ENCODE results near the gene NOX5.
A peak's percentile ranks its signal among the peaks of the same experiment; 100 is the strongest.

Gene NOX5

GRCh38 chr15:69086427-69087204, 72.1 kb downstream of the NOX5 start:
- H3K27ac ChIP-seq (ENCODE audit: low read length, poor library complexity, severe bottlenecking): no peak overlapping the region
- no peak overlapping the region for H2BK5ac ChIP-seq (ENCODE audit: low read depth, low read length, poor library complexity, severe bottlenecking)
- no peak overlapping the region for H3K23ac ChIP-seq (ENCODE audit: low read length in 2 of 2)
- H2AFZ ChIP-seq (ENCODE audit: low read depth, low read length): no peak overlapping the region
- no peak overlapping the region for H3K9ac ChIP-seq (ENCODE audit: low read length)
- no peak for DNase-seq
- H3K4ac ChIP-seq (ENCODE audit: low read depth in 1 of 2, low read length in 2 of 2): no peak overlapping the region
- H3K18ac ChIP-seq (ENCODE audit: low read depth in 1 of 2, low read length in 2 of 2): no peak overlapping the region
- peaks cover 16 to 48% of the 10 kb centered on the region in 2 experiments for H3K27me3 ChIP-seq (ENCODE audit: control insufficient read depth in 1 of 2, insufficient read depth in 1 of 2, low read length in 2 of 2)
- H2AK5ac ChIP-seq (ENCODE audit: low read length, severe bottlenecking): no peak overlapping the region
- 49% methylated on average over 13 of the region's 14 CpGs for WGBS
- H2BK15ac ChIP-seq (ENCODE audit: low read depth, poor library complexity, severe bottlenecking): no peak overlapping the region
- H2BK120ac ChIP-seq (ENCODE audit: low read depth, low read length): no peak overlapping the region
- no peaks in the 10 kb centered on the region for H3K9me3 ChIP-seq (ENCODE audit: control insufficient read depth, low read length)
- no peak overlapping the region for H4K91ac ChIP-seq (ENCODE audit: low read length)
- no peak overlapping the region for H4K8ac ChIP-seq (ENCODE audit: low read length)
- no peaks in the 10 kb centered on the region for H3K36me3 ChIP-seq (ENCODE audit: control insufficient read depth in 1 of 2, insufficient read depth in 2 of 2, low read depth in 1 of 2, low read length in 2 of 2)
- H3K4me2 ChIP-seq (ENCODE audit: low read length, poor library complexity, severe bottlenecking): no peak overlapping the region
- no peak overlapping the region for H3K14ac ChIP-seq (ENCODE audit: low read length in 2 of 2)
- no peak overlapping the region for H2BK12ac ChIP-seq (ENCODE audit: low read length in 2 of 2)
- H3K4me1 ChIP-seq (ENCODE audit: control insufficient read depth, insufficient read depth, low read depth, low read length): peaks cover 9% of the 10 kb centered on the region
- no peak overlapping the region for H3K4me3 ChIP-seq (ENCODE audit: insufficient read depth in 1 of 2, low read depth in 1 of 2, low read length in 2 of 2)
- H3K79me1 ChIP-seq (replicated peaks; ENCODE audit: low read length, poor library complexity, severe bottlenecking): no peaks in the 10 kb centered on the region

- no peak overlapping the region for H3K14ac ChIP-seq (ENCODE audit: low read length in 2 of 2)
- H3K4me3 ChIP-seq (ENCODE audit: insufficient read depth in 1 of 2, low read depth in 1 of 2, low read length in 2 of 2): no peak overlapping the region
- no peak overlapping the region for H4K91ac ChIP-seq (ENCODE audit: low read length)
- H3K4me1 ChIP-seq (ENCODE audit: control insufficient read depth, insufficient read depth, low read depth, low read length): peaks cover 9% of the 10 kb centered on the region
- no peak overlapping the region for H3K4me2 ChIP-seq (ENCODE audit: low read length, poor library complexity, severe bottlenecking)
- no peak overlapping the region for H2BK12ac ChIP-seq (ENCODE audit: low read length in 2 of 2)
- no peak overlapping the region for H4K8ac ChIP-seq (ENCODE audit: low read length)
- H3K27ac ChIP-seq (ENCODE audit: low read length, poor library complexity, severe bottlenecking): no peak overlapping the region
- no peak overlapping the region for H2AK5ac ChIP-seq (ENCODE audit: low read length, severe bottlenecking)
- no peak overlapping the region for H2AFZ ChIP-seq (ENCODE audit: low read depth, low read length)
- no peak overlapping the region for H3K9ac ChIP-seq (ENCODE audit: low read length)
- H2BK120ac ChIP-seq (ENCODE audit: low read depth, low read length): no peak overlapping the region
- DNase-seq: no peak
- H3K18ac ChIP-seq (ENCODE audit: low read depth in 1 of 2, low read length in 2 of 2): no peak overlapping the region
- H3K23ac ChIP-seq (ENCODE audit: low read length in 2 of 2): no peak overlapping the region
- peaks cover 16 to 48% of the 10 kb centered on the region in 2 experiments for H3K27me3 ChIP-seq (ENCODE audit: control insufficient read depth in 1 of 2, insufficient read depth in 1 of 2, low read length in 2 of 2)
- H3K79me1 ChIP-seq (replicated peaks; ENCODE audit: low read length, poor library complexity, severe bottlenecking): no peaks in the 10 kb centered on the region
- H3K4ac ChIP-seq (ENCODE audit: low read depth in 1 of 2, low read length in 2 of 2): no peak overlapping the region
- WGBS: 77% methylated on average over 5 of the region's 5 CpGs
- H3K9me3 ChIP-seq (ENCODE audit: control insufficient read depth, low read length): no peaks in the 10 kb centered on the region
- H2BK15ac ChIP-seq (ENCODE audit: low read depth, poor library complexity, severe bottlenecking): no peak overlapping the region
- H3K36me3 ChIP-seq (ENCODE audit: control insufficient read depth in 1 of 2, insufficient read depth in 2 of 2, low read depth in 1 of 2, low read length in 2 of 2): no peaks in the 10 kb centered on the region
- H2BK5ac ChIP-seq (ENCODE audit: low read depth, low read length, poor library complexity, severe bottlenecking): no peak overlapping the region
Observed at GRCh38 chr15:69087366-69087976, 73.0 kb downstream of the NOX5 start.

- Histone ChIP-seq H3K18ac (ENCODE audit: low read depth in 1 of 2, low read length in 2 of 2) (no peak overlapping the region), H2BK12ac (ENCODE audit: low read length in 2 of 2) (no peak overlapping the region), H3K4me2 (ENCODE audit: low read length, poor library complexity, severe bottlenecking) (no peak overlapping the region), H3K9ac (ENCODE audit: low read length) (no peak overlapping the region), H3K79me1 (replicated peaks; ENCODE audit: low read length, poor library complexity, severe bottlenecking) (no peaks in the 10 kb centered on the region), H3K14ac (ENCODE audit: low read length in 2 of 2) (no peak overlapping the region), H2BK5ac (ENCODE audit: low read depth, low read length, poor library complexity, severe bottlenecking) (no peak overlapping the region), H4K91ac (ENCODE audit: low read length) (no peak overlapping the region), H3K27ac (ENCODE audit: low read length, poor library complexity, severe bottlenecking) (no peak overlapping the region), H2AK5ac (ENCODE audit: low read length, severe bottlenecking) (no peak overlapping the region), H3K23ac (ENCODE audit: low read length in 2 of 2) (peak overlapping the region in 1 of 2 experiments; percentile 81), H4K8ac (ENCODE audit: low read length) (peak overlapping the region; percentile 7), H3K4ac (ENCODE audit: low read depth in 1 of 2, low read length in 2 of 2) (no peak overlapping the region), H3K4me3 (ENCODE audit: insufficient read depth in 1 of 2, low read depth in 1 of 2, low read length in 2 of 2) (no peak overlapping the region), H2BK15ac (ENCODE audit: low read depth, poor library complexity, severe bottlenecking) (no peak overlapping the region), H3K27me3 (ENCODE audit: control insufficient read depth in 1 of 2, insufficient read depth in 1 of 2, low read length in 2 of 2) (peaks cover 16 to 48% of the 10 kb centered on the region in 2 experiments), H3K4me1 (ENCODE audit: control insufficient read depth, insufficient read depth, low read depth, low read length) (peaks cover 12% of the 10 kb centered on the region), H2BK120ac (ENCODE audit: low read depth, low read length) (no peak overlapping the region), H3K36me3 (ENCODE audit: control insufficient read depth in 1 of 2, insufficient read depth in 2 of 2, low read depth in 1 of 2, low read length in 2 of 2) (no peaks in the 10 kb centered on the region), H2AFZ (ENCODE audit: low read depth, low read length) (no peak overlapping the region), H3K9me3 (ENCODE audit: control insufficient read depth, low read length) (no peaks in the 10 kb centered on the region)
- DNase-seq: no peak
- WGBS: 20% methylated on average over 8 of the region's 10 CpGs
Observed at GRCh38 chr15:69088300-69088965, 73.9 kb downstream of the NOX5 start.

GRCh38 chr15:69089258-69089657, 74.8 kb downstream of the NOX5 start:
- Histone ChIP-seq H3K23ac (ENCODE audit: low read length in 2 of 2) (no peak overlapping the region), H2AFZ (ENCODE audit: low read depth, low read length) (no peak overlapping the region), H2BK15ac (ENCODE audit: low read depth, poor library complexity, severe bottlenecking) (no peak overlapping the region), H3K9me3 (ENCODE audit: control insufficient read depth, low read length) (no peaks in the 10 kb centered on the region), H3K79me1 (replicated peaks; ENCODE audit: low read length, poor library complexity, severe bottlenecking) (no peaks in the 10 kb centered on the region), H4K8ac (ENCODE audit: low read length) (no peak overlapping the region), H3K4me3 (ENCODE audit: insufficient read depth in 1 of 2, low read depth in 1 of 2, low read length in 2 of 2) (no peak overlapping the region), H3K9ac (ENCODE audit: low read length) (no peak overlapping the region), H3K27me3 (ENCODE audit: control insufficient read depth in 1 of 2, insufficient read depth in 1 of 2, low read length in 2 of 2) (peaks cover 22 to 48% of the 10 kb centered on the region in 2 experiments), H3K27ac (ENCODE audit: low read length, poor library complexity, severe bottlenecking) (no peak overlapping the region), H2BK5ac (ENCODE audit: low read depth, low read length, poor library complexity, severe bottlenecking) (no peak overlapping the region), H3K14ac (ENCODE audit: low read length in 2 of 2) (no peak overlapping the region), H3K4me2 (ENCODE audit: low read length, poor library complexity, severe bottlenecking) (no peak overlapping the region), H2BK120ac (ENCODE audit: low read depth, low read length) (no peak overlapping the region), H2AK5ac (ENCODE audit: low read length, severe bottlenecking) (no peak overlapping the region), H3K18ac (ENCODE audit: low read depth in 1 of 2, low read length in 2 of 2) (no peak overlapping the region), H4K91ac (ENCODE audit: low read length) (no peak overlapping the region), H2BK12ac (ENCODE audit: low read length in 2 of 2) (no peak overlapping the region), H3K4me1 (ENCODE audit: control insufficient read depth, insufficient read depth, low read depth, low read length) (peaks cover 12% of the 10 kb centered on the region), H3K4ac (ENCODE audit: low read depth in 1 of 2, low read length in 2 of 2) (no peak overlapping the region), H3K36me3 (ENCODE audit: control insufficient read depth in 1 of 2, insufficient read depth in 2 of 2, low read depth in 1 of 2, low read length in 2 of 2) (no peaks in the 10 kb centered on the region)
- no peak for DNase-seq
- WGBS: 78% methylated on average over 4 of the region's 5 CpGs

Measured in mesenchymal stem cell (in vitro differentiated cells and primary cell).